Small intestine (tissue), 7 donors: Measurements from ENCODE around the gene SVOPL. TPM values are rescaled to one million over a fixed set of nuclear protein-coding genes. Genes with fewer than 3 reads are reported as not detected.

ENCODE experiments used
- DNase-seq, 2 donors: peaks; one replicate each; pipeline versions ENCODE4 v3.0.0 to v3.0.0-alpha.2; 2013
- FAIRE-seq: peaks from 2 replicates; lab custom pipeline; 2012; peaks lifted over from hg19 to GRCh38; lab: Jason Lieb, UNC
- H3K27ac ChIP-seq, 3 donors: one replicate each; pipeline ENCODE4 v1.5.1; 2013; ENCODE audit warnings: low read length in 2 of 3, mild to moderate bottlenecking in 2 of 3, control low read depth in 1 of 3, inconsistent platforms in 1 of 3, low read depth in 1 of 3, moderate library complexity in 1 of 3
- H3K27me3 ChIP-seq, 3 donors: one replicate each; pipeline ENCODE4 v1.6.1; 2013; ENCODE audit warnings: low read length in 3 of 3, inconsistent platforms in 1 of 3; ENCODE audit not compliant: control insufficient read depth in 3 of 3, insufficient read depth in 3 of 3
- H3K36me3 ChIP-seq, 3 donors: one replicate each; pipeline ENCODE4 v1.6.1; 2013; ENCODE audit warnings: low read length in 3 of 3, inconsistent platforms in 1 of 3, low read depth in 1 of 3, mild to moderate bottlenecking in 1 of 3, moderate library complexity in 1 of 3; ENCODE audit not compliant: control insufficient read depth in 3 of 3, insufficient read depth in 2 of 3
- H3K4me1 ChIP-seq, 3 donors: one replicate each; pipeline ENCODE4 v1.6.1; 2013; ENCODE audit warnings: low read length in 2 of 3, inconsistent platforms in 1 of 3, low read depth in 1 of 3, mild to moderate bottlenecking in 1 of 3, moderate library complexity in 1 of 3; ENCODE audit not compliant: control insufficient read depth in 3 of 3, insufficient read depth in 2 of 3
- H3K4me3 ChIP-seq, 3 donors: one replicate each; pipeline ENCODE4 v1.5.1; 2013; ENCODE audit warnings: low read length in 3 of 3, control low read depth in 1 of 3, inconsistent platforms in 1 of 3, low read depth in 1 of 3, mild to moderate bottlenecking in 1 of 3, moderate library complexity in 1 of 3
- H3K9me3 ChIP-seq, 2 donors: one replicate each; pipeline ENCODE4 v1.6.1; 2013; ENCODE audit warnings: low read depth in 1 of 2, low read length in 1 of 2; ENCODE audit not compliant: control insufficient read depth in 2 of 2, insufficient read depth in 1 of 2
- WGBS, 3 donors: extraction: QIAGEN DNeasy Blood & Tissue Kit; methylation state at CpG; one replicate each; pipeline ENCODE4 v1.1.7; 2013; 5-methylcytosine and 5-hydroxymethylcytosine counted together
- polyA plus RNA-seq, 4 donors: library from polyadenylated mRNA; stranded (reverse) in 3 of 4; unstranded in 1 of 4; fragments of 200-250 nt in 3 of 4; fragments of 120-200 nt in 1 of 4; gene quantifications; one replicate each; pipeline versions ENCODE4 v1.2.1 to v1.2.3, GENCODE V29; 2013
- donor health status: healthy with polysubstance abuse.
- donor health status: control.
- donor health status: control.
- donor health status: Bipolar disorder and iron deficiency.
- donor health status: healthy.

SVOPL gene
- polyA plus RNA-seq, 4 donors = 0.10 to 7.6 TPM; not detected in 2

DNA sequence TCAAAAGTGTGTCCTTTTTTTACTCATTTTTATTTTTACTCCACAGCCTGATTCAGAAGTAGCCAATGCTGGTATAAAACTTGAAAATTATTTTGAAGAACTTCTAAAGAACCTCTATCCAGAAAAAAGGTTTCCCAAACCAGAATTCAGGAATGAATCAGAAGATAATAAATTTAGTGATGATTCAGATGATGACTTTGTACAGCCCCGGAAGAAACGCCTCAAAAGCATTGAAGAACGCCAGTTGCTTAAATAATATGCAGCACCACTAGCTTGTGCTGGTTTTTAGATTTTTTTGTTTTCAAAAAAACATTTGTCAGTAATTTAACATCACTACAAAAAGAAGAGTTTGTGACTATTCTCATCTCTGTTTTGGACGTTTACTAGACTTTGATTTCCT lies 116.5 kb downstream of the SVOPL start:
- DNase-seq (no peak), FAIRE-seq (no peak)
- WGBS, 3 donors = 82 to 85% (median 84%) methylated on average over 4 of the region's 4 CpGs
- Histone ChIP-seq H3K9me3 (no peaks in the 10 kb centered on the region), H3K36me3 (peaks cover 4 to 22% (median 5%) of the 10 kb centered on the region in 3 donors), H3K27me3 (no peaks in the 10 kb centered on the region), H3K4me1 (no peaks in the 10 kb centered on the region), H3K4me3 (no peak overlapping the region), H3K27ac (no peak overlapping the region)

DNA sequence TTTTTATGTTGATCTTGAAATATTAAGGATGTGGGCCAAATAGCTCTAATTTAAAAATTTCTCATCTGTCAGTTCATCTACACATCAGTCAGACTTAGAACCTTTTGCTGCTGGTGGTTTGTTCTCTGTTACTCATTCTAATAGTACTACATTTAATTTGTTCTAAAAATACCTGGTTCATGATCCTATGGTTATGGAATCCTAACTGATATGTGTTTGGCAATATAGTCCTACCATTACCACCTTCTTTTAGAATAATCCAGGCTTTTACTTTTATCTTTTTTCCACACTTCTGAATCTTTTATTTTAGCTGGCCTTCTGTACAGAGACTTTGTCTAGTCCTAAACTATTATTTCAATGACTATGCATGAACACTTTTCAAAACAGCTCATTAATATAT lies 116.9 kb downstream of the SVOPL start:
- Histone ChIP-seq H3K27ac (no peak overlapping the region), H3K27me3 (no peaks in the 10 kb centered on the region), H3K9me3 (no peaks in the 10 kb centered on the region), H3K4me1 (no peaks in the 10 kb centered on the region), H3K4me3 (no peak overlapping the region), H3K36me3 (peaks cover 4 to 24% (median 7%) of the 10 kb centered on the region in 3 donors)
- FAIRE-seq (no peak), DNase-seq (no peak)

DNA sequence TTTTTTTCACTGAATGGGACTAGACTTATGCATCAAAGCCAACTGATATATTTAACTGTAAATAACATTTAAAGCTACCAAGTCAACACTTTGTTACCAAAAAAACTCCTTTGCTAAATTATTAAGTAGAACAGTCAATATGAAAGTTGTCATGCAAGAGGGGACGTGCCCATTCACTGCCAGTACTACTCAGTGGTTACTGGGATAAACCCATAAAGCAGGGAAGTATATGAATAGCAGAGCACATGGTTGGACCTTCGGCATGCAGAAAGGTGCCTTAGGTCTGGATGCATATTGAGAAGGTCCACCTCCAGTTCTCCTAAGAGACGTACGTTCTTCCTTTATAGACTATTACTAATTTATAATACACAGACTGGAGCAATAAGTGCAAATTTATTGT lies 120.1 kb downstream of the SVOPL start:
- Histone ChIP-seq H3K36me3 (peaks cover 4 to 21% (median 7%) of the 10 kb centered on the region in 3 donors), H3K4me1 (no peaks in the 10 kb centered on the region), H3K27ac (no peak overlapping the region), H3K27me3 (no peaks in the 10 kb centered on the region), H3K9me3 (no peaks in the 10 kb centered on the region), H3K4me3 (no peak overlapping the region)
- DNase-seq (no peak), FAIRE-seq (no peak)
- 91 to 94% (median 93%) methylated on average over 4 of the region's 4 CpGs for WGBS, 3 donors

DNA sequence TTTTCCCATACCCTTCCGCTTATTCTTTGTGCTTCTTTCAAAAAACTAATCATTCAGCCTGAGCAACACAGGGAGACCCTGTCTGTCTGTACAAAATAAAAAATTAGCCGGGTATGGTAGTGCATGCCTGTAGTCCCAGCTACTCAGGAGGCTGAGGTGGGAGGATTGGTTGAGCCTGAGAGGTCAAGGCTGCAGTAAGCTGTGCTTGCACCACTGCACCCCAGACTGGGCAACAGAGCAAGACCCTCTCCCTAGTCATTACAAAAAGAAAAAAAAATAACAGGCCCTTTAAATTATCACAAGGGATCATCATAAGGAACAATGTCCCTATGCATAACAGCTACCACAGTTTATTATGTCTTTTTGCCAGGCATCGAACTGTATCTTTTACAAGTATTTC lies 121.5 kb downstream of the SVOPL start:
- Histone ChIP-seq H3K27ac (no peak overlapping the region), H3K9me3 (no peaks in the 10 kb centered on the region), H3K27me3 (no peaks in the 10 kb centered on the region), H3K4me1 (no peaks in the 10 kb centered on the region), H3K4me3 (no peak overlapping the region), H3K36me3 (peaks cover 6 to 24% (median 6%) of the 10 kb centered on the region in 3 donors)
- WGBS, 3 donors = 98% methylated on average over 3 of the region's 3 CpGs
- DNase-seq (no peak), FAIRE-seq (no peak)

DNA sequence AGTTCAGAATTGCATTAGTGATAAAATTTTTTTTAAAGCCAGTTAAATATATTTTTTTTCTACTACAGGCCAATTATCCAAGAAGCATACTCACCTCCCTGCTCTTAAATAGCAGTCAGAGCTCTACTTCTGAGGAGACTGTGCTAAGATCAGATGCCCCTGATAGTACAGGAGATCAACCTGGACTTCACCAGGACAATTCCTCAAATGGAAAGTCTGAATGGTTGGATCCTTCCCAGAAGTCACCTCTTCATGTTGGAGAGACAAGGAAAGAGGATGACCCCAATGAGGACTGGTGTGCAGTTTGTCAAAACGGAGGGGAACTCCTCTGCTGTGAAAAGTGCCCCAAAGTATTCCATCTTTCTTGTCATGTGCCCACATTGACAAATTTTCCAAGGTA lies 122.0 kb downstream of the SVOPL start:
- DNase-seq (no peak), FAIRE-seq (no peak)
- Histone ChIP-seq H3K9me3 (no peaks in the 10 kb centered on the region), H3K4me1 (no peaks in the 10 kb centered on the region), H3K36me3 (peaks cover 6 to 24% (median 6%) of the 10 kb centered on the region in 3 donors), H3K4me3 (no peak overlapping the region), H3K27ac (no peak overlapping the region), H3K27me3 (no peaks in the 10 kb centered on the region)
- 83 to 89% (median 88%) methylated on average over 1 of the region's 1 CpG for WGBS, 3 donors

DNA sequence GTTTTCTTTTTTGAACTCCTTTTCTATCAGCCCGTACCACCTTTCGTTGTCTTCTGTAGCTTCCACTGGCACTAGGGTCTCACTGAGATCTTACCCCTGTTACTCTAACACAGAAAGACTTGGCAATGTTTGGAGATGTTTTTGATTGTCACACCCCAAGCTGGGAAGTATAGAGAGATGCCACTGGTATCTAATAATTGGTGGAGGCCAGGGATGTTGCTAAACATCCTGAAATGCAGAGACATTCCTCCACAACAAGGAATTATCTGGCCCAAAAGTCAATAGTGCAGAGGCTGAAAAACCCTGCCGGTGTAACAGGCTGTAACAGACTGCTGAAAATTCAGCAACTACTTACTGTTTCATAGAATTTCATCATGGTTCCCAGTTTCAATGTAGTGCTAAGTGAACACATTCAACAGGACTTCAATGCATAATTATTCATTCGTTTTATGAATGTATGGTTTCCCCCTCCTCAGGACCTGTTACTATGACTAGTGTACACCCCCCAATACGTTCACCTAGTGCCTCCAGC lies 125.2 kb downstream of the SVOPL start:
- no peak overlapping the region for H3K27ac ChIP-seq
- no peak overlapping the region for H3K4me3 ChIP-seq
- H3K9me3 ChIP-seq = no peaks in the 10 kb centered on the region
- 94 to 98% (median 97%) methylated on average over 5 of the region's 5 CpGs for WGBS, 3 donors
- H3K4me1 ChIP-seq = no peaks in the 10 kb centered on the region
- H3K27me3 ChIP-seq = no peaks in the 10 kb centered on the region
- no peak for FAIRE-seq
- H3K36me3 ChIP-seq = peaks cover 4 to 23% (median 10%) of the 10 kb centered on the region in 3 donors
- no peak for DNase-seq

DNA sequence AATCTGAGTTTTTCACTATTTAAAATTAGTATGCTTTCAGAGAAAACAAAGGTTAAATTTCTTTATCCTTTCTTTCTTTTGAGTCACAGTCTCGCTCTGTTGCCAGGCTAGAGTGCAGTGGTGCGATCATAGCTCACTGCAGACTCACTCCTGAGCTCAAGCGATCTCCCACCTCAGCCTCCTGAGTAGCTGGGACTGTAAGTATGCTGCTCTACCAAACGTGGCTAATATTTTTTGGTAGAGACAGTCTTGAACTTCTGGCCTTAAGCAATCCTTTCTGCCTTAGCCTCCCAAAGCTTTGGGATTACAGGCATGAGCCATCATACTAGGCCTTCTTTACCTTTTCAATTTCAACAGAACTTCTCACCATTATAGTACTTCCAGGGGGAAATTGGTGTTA lies 127.4 kb downstream of the SVOPL start:
- Histone ChIP-seq H3K4me1 (no peaks in the 10 kb centered on the region), H3K27ac (no peak overlapping the region), H3K36me3 (peaks cover 4 to 28% (median 9%) of the 10 kb centered on the region in 3 donors), H3K4me3 (no peak overlapping the region), H3K9me3 (no peaks in the 10 kb centered on the region), H3K27me3 (no peaks in the 10 kb centered on the region)
- WGBS, 3 donors = 67 to 94% (median 82%) methylated on average over 4 of the region's 4 CpGs
- DNase-seq = no peak
- FAIRE-seq = no peak

DNA sequence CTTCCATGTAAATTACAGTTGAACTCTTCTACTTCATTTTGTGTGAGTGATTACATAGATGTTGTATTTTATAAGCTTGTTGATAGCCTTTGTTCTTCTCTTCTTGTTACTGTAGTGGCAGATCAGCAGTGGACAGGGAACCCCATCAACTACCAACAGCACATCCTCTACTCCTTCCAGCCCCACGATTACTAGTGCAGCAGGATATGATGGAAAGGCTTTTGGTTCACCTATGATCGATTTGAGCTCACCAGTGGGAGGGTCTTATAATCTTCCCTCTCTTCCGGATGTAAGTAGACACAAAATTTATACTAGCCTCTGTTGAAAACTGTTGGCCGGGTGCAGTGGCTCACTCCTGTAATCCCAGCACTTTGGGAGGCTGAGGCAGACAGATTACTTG lies 130.4 kb downstream of the SVOPL start:
- H3K4me1 ChIP-seq = no peaks in the 10 kb centered on the region
- FAIRE-seq = no peak
- H3K9me3 ChIP-seq = peaks cover 0 to 16% of the 10 kb centered on the region in 2 donors
- H3K27ac ChIP-seq = no peak overlapping the region
- no peak for DNase-seq
- WGBS, 3 donors = 98 to 99% (median 98%) methylated on average over 4 of the region's 4 CpGs
- no peak overlapping the region for H3K4me3 ChIP-seq
- H3K36me3 ChIP-seq = peaks cover 6 to 35% (median 8%) of the 10 kb centered on the region in 3 donors
- no peaks in the 10 kb centered on the region for H3K27me3 ChIP-seq

DNA sequence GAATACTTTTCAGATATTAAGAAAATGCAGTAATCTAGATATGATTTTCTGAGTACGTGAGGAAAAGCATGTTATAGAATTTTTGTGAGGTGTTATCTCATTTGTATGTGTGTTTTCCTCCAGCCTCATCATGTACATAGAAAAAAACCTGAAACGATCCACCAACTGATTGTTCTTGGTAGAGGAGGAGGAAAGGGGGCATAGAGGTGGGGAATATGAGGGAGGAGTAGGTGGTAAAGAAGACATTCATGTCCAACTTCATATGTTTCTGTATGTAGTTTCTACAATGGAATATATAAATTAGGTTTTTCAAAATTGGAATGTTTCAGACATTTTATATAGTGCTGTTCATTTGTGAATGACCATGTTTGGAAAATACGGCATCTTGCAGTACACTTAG lies 131.7 kb downstream of the SVOPL start:
- no peaks in the 10 kb centered on the region for H3K27me3 ChIP-seq
- H3K4me3 ChIP-seq = no peak overlapping the region
- H3K9me3 ChIP-seq = peaks cover 0 to 29% of the 10 kb centered on the region in 2 donors
- no peaks in the 10 kb centered on the region for H3K4me1 ChIP-seq
- WGBS, 3 donors = 95 to 97% (median 96%) methylated on average over 3 of the region's 3 CpGs
- FAIRE-seq (no peak), DNase-seq (no peak)
- H3K36me3 ChIP-seq = peaks cover 9 to 44% (median 13%) of the 10 kb centered on the region in 3 donors
- H3K27ac ChIP-seq = no peak overlapping the region
